Middle frontal gyrus (tissue), 1 donor: ENCODE measurements around the gene TNS4.

ENCODE experiments used
- DNase-seq: peaks from one replicate; pipeline ENCODE4 v3.0.0-alpha.2; 2015; ENCODE audit warnings: low spot score; ENCODE audit errors: extremely low spot score

TNS4 gene

DNA sequence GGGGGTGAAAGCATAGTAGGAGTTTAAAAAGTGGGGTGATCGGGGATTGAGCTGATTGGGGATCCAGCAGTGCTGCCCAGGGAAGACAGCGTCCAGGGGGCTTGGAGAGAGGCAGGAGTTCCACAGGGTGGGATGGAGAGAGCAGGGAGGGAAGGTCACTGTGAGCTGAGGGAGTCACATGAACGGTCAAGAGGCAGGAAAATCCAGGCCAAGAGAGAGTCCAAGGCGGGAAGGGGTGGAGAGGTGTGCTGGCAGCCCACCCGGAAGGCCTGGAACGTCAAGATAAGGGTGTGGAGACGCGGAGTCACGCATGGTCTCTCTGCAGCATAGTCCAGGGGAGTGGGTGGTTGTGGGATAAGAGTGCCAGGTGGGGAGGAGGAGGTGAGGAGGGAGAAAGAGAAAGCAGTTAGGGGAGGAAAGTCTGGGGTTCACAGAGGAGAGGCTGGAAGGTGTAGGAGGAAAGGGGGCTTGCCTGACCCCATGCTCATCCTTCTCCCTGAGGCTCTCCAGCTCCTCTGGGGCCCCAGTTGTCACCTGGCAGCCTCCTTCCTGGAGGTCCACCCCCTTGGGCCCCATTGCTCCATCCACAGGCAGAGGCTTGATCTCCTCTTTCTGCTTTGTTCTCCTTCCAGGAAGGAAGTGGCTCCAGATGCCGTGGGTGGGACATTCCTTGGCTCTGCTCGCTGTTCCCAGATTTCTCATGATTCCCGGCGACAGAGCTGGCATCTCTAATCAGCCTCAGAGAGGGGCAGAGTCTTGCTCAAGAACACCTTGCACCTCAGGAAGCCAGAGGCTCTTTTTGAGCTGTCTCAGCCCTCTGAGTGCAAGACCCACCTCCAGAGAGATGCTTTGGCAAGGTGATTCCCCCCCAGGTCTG lies 35.1 kb upstream of the TNS4 start:
- DNase-seq: no peak

DNA sequence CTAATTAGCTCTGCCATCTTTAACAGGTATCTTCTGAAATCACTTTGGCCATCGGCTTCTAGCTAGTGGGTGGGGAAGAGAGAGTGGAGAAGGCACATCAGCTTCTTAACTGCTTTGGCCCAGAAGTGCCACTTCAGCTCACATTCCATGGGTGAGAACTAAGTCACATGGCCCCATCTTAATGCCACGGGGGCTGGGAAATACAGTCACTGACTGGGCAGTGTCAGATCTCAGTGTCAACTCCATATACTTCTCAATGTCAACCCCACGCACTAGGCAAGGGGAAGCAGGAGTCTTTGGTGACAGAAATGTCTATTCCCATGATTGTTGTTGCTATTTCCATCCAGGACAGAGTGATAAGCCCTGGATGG lies 34.5 kb upstream of the TNS4 start:
- DNase-seq: no peak

DNA sequence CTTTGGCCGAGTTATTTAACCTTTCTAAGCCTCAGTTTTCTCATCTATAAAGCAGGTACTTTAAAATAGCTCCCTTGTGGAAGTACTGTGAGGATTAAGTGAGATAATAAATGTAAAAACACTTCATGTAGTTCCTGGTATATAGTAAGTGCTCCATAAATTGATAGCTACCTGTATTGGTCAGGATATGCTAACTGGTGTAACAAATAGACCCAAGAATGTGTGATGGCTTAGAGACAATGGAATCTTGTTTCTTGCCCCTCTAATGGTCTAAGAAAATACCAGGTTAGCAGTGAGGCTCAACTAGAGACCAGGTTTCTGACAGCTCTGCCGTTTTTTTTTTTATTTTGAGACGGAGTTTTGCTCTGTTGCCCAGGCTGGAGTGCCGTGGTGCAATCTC lies 34.0 kb upstream of the TNS4 start:
- no peak for DNase-seq

DNA sequence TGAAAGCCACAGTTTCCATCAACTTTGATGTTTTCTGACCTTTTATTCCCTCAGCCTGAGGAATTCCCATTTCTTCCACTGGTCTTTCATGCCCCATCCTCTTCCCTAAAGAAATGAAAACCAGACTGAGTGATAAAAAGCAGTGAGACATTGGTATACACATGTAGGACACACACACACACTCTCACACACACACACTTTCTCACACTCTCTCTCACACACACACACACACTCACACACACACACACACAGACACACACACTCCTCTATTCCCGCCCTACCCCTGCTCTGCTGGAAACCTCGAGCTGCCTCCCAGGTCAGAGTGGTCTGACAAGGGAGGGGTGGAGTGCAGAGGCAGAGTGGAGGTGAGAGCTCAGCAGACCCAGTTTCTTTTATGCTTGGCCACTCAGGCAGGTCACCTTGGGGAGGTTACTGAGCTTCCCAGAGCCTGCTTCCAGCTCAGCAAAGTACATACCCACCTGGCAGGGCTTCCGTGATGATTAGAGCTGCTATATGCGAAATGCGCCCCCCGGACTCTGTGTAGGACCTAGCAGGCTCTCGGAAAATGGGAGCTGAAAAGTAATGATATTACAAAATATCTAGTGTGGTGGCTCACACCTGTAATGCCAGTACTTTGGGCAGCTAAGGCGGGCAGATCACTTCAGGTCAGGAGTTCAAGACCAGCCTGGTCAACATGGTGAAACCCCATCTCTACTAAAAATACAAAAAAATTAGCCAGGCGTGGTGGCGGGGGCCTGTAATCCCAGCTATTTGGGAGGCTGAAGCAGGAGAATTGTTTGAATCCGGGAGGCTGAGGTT lies 33.2 kb upstream of the TNS4 start:
- DNase-seq: no peak

DNA sequence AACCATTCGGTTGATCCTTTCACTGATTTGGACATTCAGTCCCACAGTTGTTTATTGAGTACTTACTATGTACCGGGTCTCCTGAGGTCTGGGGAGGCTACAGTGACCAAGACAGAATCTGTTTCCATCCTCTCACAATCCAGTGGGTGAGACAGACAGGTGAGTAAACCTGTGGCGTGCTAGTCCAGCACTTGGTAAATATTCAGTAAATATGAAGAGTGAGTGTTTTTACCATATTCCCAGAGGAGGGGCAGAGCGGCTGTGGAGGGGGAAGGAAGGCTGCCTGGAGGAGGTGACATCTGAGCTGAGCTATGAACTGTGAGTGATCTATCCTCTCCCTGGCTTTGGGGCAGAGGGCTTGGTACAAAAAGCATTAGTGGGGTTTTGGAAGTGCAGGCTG lies 32.5 kb upstream of the TNS4 start:
- DNase-seq: no peak

DNA sequence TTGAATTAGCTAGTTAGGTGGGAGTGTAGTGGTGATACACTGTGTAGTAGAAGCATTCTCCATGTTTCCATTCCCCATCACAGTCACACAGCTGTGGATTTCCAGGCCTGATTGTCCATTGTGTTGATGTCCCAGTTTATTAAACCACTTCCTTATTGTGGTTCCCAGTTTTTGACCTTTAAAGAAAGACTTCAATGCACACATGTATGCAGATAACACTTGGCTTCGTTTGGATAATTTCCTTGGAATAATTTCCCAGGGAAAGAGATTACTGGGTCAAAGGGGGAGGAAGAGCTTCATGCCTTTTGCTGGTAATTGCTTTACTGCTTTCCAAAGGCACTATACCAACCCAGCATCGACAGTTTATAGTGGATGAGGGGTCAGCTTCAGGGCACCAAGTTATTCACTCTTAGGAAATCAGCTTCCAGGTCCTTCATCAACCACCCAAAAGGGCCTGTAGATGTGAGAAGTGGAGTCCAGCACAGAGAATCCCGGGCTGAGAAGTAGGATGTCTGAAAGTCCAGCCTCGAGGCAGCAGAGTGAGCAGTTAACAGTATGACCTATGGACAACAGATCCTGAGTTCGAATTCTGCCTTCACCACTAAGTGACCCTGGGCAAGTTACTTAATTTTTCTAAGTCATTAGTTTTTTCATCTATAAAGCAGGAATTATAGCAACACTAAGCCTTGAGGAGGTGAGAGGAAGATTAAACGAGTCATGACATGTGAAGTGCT lies 31.3 kb upstream of the TNS4 start:
- no peak for DNase-seq

DNA sequence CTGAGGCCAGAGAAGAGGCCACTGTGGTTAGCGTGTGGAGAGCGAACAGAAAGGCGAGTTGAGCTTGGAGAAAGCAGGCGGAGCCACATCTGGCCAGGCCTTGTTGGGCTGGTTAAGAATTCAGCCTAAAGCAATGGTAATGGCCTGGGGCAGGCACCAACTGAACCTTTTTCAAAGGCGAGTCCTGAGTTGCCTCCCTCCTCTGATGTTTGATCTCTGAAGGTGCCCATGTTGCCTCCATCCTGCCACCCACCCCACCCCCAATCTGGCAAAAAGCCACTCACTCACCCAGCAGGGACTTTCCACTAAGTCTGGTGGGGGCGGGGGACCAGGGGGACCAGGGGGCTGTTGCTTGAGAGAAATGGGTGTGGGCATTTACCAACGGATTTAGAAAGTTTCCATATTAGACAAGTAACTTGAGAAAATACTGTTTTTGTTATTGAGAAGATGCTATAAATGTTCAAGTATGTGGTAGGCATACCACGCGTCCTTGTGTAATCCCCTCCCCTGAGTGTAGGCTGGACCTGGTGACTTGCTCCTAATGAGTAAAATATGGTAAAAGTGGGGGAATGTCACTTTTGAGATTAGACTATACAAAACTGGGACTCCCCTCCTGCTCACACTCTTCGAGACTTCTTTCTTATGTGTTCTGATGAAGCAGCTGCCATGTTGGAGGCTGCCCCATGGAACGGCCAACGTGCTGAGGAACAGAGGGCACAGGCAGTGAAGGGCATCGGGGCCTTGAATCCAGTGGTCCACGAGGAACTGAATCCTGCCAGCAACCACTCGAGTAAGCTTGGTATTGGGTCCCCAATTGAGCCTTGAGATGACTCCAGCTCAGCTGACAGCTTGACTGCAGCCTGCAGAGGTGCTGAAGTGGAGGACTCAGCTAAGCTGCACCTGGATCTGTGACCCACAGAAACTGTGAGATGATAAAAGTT lies 29.9 kb upstream of the TNS4 start:
- DNase-seq: no peak

DNA sequence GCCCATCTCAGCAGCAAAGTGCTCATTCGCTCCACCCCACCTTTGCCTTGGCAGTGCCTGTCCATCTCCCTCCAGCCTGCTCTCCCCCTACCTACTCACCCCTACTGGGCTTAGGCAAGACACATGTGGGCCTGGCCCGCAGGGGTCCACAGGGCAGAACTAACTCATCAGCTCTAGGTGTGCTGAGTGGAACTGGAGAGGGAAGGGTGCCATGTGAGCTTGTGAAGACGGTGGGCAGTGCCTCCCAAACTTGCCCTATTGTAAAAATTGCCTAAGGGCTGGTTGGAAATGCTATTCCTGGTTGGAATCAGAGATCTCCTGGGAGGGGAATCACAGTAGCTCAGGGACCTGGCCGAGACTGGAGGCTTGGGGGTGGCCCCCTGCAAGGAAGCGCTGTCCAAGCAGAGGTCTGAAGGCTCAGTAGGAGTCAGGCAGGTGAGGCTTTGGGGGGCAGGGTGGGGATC lies 29.1 kb upstream of the TNS4 start:
- DNase-seq: no peak

DNA sequence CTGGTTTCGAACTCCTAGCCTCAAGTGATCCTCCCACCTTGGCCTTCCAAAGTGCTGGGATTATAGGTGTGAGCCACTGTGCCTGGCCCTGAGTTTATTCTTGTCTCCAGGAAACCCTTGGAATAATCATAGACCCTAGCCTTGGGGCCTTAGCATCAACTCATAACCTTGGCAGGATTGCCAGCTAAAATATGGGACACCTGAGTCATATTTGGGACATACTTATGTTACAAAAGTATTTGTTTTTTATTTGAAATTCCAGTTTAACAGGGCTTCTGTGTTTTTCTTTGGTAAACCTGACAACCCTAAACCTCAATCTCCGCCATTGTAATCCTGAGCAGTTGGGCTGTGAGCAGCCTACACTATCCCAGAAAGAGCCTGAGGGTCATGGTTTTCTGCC lies 28.6 kb upstream of the TNS4 start:
- DNase-seq: no peak

DNA sequence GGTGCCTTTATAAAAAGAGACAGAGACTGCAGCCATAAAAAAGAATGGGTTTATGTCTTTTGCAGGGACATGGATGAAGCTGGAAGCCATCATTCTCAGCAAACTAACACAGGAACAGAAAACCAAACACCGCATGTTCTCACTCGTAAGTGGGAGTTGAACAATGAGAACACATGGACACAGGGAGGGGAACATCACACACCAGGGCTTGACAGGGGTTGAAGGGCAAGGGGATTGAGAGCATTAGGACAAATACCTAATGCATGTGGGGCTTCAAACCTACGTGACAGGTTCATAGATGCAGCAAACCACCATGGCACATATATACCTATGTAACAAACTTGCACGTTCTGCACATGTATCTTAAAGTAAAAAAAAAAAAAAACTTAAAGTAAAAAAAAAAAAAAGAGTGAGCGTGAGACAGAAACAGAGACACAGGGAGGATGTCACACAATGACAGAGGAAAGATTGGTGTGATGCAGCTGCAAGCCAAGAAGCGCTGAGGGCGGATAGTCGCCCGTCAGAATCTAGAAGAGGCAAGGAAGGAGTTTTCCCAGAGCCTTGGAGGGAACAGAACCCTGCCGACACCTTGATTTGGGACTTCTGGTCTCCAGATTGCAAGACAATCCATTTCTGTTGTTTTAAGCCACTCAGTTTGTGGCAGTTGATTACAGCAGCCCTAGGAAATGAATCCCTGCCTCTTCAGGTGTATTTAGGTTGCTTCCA lies 27.4 kb upstream of the TNS4 start:
- DNase-seq: no peak

DNA sequence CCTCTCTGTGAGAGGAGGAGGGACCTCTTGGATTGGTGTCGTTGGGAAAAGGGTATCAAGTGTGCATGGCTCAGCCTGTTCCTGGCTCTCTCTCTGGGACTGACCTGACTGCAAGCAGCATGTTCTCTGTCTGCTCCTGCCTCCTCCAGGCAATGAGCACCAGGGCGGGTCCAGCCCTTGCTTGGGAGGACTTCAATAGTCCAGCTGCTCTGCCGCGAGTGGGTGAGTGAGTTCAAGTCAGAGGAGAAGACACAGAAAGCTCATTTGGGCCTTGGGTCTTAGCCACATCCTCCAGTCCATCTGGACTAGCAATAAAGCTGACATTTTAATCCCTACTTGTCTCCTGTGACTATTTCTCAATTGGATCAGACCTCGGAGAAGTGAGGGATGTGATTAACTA lies 25.2 kb upstream of the TNS4 start:
- no peak for DNase-seq

DNA sequence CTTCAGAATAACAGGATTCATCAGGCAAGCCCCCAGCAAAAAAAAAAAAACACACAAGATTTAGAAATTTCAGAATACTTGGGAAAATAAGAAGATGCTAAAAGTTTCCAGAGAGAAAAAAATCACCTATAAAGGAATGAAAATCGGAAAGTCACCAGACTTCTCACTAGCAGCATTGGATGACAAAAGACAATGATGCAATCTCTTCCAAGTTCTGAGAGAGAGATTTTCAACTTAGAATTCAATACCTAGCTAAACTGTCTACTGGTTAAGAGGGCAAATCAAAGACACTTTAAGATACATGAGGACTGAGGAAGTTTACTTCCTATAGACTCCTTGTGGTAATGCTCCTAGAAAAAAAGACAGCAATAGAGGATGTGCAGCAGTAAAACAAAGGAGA lies 23.9 kb upstream of the TNS4 start:
- DNase-seq: no peak

DNA sequence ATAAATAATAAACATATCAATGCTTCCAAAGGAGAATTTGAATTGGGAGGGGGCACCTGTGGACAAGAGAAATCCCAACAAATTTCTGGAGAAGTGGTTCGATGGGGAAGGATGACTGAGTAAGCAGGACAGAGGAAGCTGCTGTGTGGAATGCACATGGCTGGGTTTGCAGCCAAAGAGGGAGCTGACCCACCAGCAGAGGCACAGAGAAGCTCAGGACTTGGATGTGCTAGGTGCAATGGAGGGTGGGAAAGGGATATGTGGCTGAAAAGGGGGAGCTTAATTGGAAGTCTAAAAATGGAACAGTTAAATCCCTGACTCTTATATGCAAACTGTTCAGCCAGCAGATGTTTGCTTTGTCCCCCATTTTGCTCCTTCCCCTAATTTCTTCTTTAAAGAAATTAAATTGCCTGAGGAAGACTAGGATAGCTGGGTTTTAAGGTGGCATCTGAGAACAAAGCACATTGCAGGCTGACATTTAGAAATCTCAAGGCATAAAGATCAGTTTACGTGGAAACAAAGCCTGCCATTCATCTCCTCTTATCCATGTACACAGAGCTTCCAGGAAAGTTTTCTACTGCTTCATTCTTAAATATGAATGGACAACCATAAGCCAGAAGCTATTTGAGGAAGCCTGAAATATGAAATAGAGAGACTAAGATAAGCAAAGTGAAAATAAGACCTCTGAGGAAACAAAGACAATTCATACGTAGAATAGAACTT lies 23.0 kb upstream of the TNS4 start:
- no peak for DNase-seq

DNA sequence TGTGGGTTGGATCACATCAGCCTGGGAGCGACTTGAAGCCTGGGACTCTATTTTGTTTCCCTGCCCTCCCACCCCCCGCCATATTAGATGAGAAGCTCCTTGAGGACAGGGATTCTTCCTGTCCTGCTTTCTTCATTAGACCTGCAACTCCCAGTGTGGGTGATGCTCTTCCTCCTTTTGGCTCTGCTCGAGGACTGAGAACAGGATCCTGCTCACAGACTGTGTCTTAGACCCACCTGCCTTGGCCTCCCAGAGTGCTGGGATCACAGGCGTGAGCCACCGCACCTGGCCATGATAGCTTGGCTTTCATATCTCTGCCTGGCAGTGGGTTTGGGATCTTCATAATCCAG lies 21.5 kb upstream of the TNS4 start:
- no peak for DNase-seq

DNA sequence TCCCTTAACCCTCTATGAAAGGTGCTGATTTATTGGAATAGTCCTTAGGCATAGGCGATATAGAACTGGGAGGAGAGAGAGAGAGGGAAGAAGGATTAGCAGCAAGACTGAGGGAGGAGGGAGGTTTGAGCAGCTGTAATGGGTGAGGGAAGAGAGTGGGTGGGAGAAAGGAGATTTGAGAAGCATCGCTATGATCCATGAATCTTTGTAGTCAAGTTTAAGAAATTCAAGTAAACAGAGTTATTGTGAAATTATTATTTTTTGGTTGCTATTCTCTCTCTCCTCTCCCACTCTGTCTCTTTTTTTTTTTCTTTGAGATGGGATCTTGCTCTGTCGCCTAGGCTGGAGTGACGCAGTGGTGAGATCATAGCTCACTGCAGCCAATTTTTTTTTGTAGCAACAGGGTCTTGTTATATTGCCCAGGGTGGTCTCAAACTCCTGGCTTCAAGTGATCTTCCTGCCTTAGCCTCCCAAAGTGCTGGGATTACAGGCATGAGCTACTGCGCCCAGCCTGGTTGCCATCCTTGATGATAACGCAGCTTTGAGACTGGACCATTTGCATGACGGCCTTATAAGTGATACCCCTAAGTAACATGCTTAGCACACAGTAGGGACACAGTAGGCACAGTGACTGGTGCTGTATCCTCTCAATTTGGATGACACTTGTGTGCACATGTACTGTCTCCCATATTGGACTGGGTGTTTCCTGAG lies 21.0 kb upstream of the TNS4 start:
- no peak for DNase-seq

DNA sequence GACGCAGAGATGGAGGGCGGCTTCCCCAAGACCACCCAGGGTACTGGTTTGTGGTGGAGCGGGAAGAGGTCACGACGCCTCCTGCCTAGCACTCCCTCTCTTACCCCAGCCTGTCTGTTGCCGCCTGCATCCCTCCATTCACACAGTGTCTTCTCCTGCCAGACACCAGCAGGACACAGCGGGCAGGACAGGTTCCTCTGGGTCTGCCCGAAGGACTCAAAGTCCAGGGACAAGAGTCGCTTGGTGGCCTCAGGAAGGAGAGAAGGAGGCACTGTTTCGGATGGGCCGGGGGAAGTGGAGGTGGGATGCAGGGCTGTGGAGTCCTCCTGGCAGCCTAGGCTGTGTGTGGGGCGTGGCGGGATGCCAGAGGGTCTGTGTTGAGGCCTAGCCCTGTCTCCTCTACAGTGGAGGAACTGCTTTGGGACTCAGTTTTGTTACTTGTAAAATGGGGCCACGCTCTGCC lies 19.6 kb upstream of the TNS4 start:
- no peak for DNase-seq

DNA sequence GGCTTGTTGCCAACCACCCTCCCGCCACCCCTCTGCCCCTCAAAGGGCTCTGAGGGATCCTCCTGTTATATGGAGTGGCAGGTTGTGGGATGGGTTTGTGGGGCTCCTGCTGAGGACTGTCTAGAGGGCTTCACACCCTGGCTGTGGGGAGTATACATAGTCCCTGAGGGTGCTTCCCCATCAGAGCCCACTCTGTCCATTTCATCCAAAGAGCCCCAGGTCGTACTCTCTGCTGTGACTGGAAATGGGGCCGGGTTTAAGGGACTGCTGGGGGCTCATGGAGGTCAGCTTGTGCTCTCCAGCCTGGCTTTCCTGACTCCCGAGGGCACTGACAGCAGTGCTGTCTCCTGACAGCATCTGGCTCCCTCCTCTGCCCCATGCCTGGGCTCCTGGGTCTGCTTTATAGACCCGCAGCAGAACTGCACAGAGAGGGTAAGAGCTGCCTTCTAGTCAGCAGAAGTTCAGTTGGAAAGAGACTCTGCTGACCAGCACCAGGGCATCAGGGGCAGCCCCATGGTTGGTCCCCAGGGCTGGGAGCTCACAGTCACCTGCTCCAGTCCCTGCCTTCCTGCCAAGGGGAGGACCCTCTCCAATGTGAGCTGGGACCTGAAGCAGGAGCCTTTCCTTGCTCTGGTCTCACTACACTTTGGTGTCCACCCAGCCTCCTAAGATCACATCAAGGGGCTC lies 17.8 kb upstream of the TNS4 start:
- no peak for DNase-seq

DNA sequence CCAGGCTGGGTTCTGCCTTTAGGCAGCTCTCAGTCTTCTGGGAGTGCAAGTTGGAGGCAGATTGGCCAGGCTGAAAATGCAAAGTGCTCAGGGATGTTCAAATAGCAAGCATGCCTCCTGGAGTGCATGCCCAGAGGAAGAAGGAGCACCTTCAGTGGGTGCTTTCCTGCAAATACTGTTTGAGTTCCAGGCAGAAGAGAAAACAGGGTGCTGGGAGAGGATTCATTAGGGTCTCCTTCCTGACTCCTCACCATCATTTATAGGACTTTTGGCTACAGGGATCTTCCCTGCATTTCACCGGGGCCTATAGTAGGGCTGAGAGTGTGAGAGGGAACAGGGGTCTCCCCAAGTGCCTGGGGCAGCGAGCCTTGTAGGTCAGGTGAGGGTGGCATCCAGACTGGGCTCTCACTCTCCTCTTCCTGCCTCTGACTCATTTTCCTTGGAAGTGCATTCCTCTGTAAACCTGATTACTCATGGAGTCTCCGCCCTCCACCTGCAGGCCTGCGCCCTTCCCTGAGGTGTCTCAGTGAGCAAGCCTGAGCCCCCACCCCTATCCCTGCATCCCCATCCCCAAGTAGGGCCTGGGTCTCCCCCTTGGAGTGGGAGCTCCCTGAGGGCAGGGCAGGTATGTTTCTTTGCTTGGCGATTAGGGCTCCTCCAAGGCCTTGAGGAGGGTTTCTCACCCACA lies 17.1 kb upstream of the TNS4 start:
- no peak for DNase-seq
